NCI-H748 treated with DMSO at 0.1 percent for 48 hours (cell line): Measurements from ENCODE around the gene CDH22.

Source experiments
- DNase-seq: peaks from one replicate; lab custom pipeline; 2025; lab: John Stamatoyannopoulos, UW

The CDH22 gene

GRCh38 chr20:46169245-46170171, 138.8 kb downstream of the CDH22 start:
- no peak for DNase-seq

- no peak for DNase-seq
Observed at GRCh38 chr20:46168438-46168837, 139.9 kb downstream of the CDH22 start.

- no peak for DNase-seq
Observed at GRCh38 chr20:46167080-46167479, 141.2 kb downstream of the CDH22 start.

- no peak for DNase-seq
Observed at GRCh38 chr20:46164254-46164653, 144.0 kb downstream of the CDH22 start.

GRCh38 chr20:46161921-46162320, 146.4 kb downstream of the CDH22 start:
- no peak for DNase-seq

GRCh38 chr20:46160661-46161060, 147.6 kb downstream of the CDH22 start:
- no peak for DNase-seq

- DNase-seq = no peak
Observed at GRCh38 chr20:46159101-46159897, 149.0 kb downstream of the CDH22 start.

- no peak for DNase-seq
Observed at GRCh38 chr20:46158476-46158987, 149.8 kb downstream of the CDH22 start.

- no peak for DNase-seq
Observed at GRCh38 chr20:46157625-46158024, 150.7 kb downstream of the CDH22 start.

GRCh38 chr20:46157076-46157592, 151.2 kb downstream of the CDH22 start:
- no peak for DNase-seq

GRCh38 chr20:46156065-46156464, 152.2 kb downstream of the CDH22 start:
- DNase-seq = no peak

GRCh38 chr20:46154796-46155195, 153.5 kb downstream of the CDH22 start:
- DNase-seq = no peak

GRCh38 chr20:46154305-46154704, 154.0 kb downstream of the CDH22 start:
- no peak for DNase-seq

- DNase-seq = no peak
Observed at GRCh38 chr20:46152824-46153586, 155.3 kb downstream of the CDH22 start.

- DNase-seq = no peak
Observed at GRCh38 chr20:46151936-46152335, 156.4 kb downstream of the CDH22 start.

GRCh38 chr20:46150943-46151342, 157.4 kb downstream of the CDH22 start:
- DNase-seq = no peak

- no peak for DNase-seq
Observed at GRCh38 chr20:46148313-46149208, 159.7 kb downstream of the CDH22 start.

- peak; percentile 75 for DNase-seq
Observed at GRCh38 chr20:46145713-46146112, 162.6 kb downstream of the CDH22 start.

GRCh38 chr20:46144432-46145025, 163.8 kb downstream of the CDH22 start:
- DNase-seq = no peak

GRCh38 chr20:46142124-46142523, 166.2 kb downstream of the CDH22 start:
- DNase-seq = no peak
